NCI-H2107 treated with DMSO at 0.1 percent for 48 hours (cell line): ENCODE results near the gene ETV6.

Source experiments
- DNase-seq: peaks from one replicate; lab custom pipeline; 2025; ENCODE audit not compliant: unreplicated experiment; lab: John Stamatoyannopoulos, UW

The ETV6 gene

GRCh38 chr12:11823043-11823442, 173.6 kb downstream of the ETV6 start:
- DNase-seq: no peak

DNA sequence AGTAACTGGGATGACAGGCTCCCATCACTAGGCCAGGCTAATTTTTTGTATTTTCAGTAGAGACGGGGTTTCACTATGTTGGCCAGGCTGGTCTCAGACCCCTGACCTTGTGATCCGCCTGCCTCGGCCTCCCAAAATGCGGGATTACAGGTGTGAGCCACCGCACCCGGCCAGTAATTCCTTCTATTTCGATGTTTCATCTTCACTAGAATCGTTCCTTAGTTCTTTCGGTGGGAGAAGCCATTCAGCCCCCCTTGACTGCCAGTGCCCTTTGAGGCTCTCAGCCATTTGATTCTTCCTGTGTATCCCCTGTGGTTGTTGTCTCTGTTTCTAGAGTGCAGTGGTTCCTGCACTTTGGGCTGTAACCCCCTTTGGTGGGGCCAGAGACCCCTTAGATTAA, 174.1 kb downstream of the ETV6 start:
- DNase-seq: no peak

- DNase-seq: no peak
Measured at GRCh38 chr12:11824069-11824468, 174.6 kb downstream of the ETV6 start.

DNA sequence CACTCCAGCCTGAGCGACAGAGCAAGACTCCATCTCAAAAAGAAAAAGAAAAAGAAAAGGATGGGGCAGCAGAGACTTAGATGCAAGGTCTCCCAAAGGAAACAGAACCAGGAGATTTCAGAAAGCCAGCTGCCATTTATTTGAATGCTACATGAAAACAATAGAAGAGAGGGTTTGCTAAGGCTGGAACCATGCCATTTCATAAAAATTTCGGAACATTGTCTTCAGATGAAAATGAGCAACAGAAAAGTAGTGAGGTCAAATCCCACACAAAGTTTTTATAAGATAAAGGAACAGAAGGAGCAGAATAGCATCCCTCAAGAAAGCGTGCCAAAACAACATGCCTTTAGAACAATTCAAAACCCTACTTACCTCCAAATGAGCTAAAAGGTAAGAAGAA, 175.3 kb downstream of the ETV6 start:
- no peak for DNase-seq

- DNase-seq: no peak
Measured at GRCh38 chr12:11825278-11825677, 175.8 kb downstream of the ETV6 start.

- DNase-seq: no peak
Measured at GRCh38 chr12:11826574-11826973, 177.1 kb downstream of the ETV6 start.

- DNase-seq: no peak
Measured at GRCh38 chr12:11827091-11828061, 177.9 kb downstream of the ETV6 start.

GRCh38 chr12:11829764-11830194, 180.3 kb downstream of the ETV6 start:
- no peak for DNase-seq

- DNase-seq: no peak
Measured at GRCh38 chr12:11830307-11830801, 180.9 kb downstream of the ETV6 start.

GRCh38 chr12:11832093-11832492, 182.6 kb downstream of the ETV6 start:
- no peak for DNase-seq

DNA sequence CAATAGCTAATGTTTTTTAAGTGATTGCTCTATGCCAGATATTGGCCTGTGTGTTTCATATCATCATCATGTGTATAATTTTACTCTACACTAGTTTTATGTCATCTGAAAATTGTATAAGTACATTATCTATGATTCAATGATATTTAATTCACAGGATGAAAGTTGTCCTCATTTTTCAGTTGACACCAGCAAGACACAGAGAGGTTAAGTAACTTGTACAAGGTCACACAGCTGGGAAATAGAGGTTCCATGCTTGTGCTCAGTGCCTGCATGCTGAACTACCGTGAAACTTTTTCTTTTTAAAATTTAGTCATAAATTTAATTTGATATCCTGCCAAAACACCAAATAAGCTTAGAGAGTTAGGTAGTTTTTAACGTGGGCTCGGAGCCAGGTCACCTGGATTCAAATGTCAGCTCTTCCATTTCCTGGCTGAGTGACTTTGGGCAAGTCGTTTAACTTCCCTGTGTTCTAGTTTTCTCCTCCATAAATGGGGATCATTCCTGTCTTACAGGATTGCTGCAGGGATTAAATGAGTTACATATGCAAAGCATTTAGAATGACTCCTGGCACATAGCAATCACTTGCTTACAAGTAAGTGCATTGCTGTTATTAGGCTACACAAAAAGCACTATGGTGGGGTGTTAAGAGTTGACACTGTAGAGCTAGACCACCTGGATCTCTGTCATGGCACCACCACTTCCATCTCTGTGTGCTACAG, 183.9 kb downstream of the ETV6 start:
- DNase-seq: no peak

DNA sequence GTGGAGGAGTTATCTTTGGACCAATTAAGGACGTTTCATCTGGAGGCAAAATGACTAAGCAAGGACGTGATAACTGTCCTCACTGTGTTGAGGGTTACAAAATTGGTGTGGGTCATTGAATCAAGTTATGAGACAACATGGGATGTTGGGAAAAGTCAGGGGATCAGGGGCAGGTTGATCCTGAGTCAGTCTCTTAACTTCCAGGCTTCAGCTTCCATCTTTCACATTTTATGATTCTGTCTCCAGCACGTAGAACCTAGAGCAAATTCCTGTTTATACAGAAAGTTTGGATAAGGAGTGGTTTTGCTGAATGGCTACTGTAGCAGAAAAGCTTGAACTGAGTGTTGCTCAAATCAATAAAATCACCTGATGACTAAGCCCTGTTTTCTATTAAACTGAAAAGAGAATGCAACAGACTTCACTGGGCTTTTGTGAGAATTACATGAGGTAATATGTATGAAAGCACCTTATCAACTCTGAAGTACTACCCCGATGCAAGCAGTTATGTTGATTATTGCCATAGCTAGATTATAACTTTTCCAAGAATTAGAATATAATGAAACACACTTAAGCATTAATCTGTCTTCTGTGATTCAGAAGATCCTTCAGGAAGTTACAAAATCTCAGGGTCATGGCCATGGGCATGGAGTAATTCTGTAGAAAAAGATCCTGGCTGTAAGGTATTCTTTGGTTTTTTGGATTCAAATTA, 184.8 kb downstream of the ETV6 start:
- DNase-seq: no peak

GRCh38 chr12:11834931-11835330, 185.5 kb downstream of the ETV6 start:
- no peak for DNase-seq

GRCh38 chr12:11836282-11837151, 187.0 kb downstream of the ETV6 start:
- peak; percentile 78 for DNase-seq

GRCh38 chr12:11837216-11837934, 187.9 kb downstream of the ETV6 start:
- DNase-seq: no peak

GRCh38 chr12:11838403-11838802, 188.9 kb downstream of the ETV6 start:
- no peak for DNase-seq

DNA sequence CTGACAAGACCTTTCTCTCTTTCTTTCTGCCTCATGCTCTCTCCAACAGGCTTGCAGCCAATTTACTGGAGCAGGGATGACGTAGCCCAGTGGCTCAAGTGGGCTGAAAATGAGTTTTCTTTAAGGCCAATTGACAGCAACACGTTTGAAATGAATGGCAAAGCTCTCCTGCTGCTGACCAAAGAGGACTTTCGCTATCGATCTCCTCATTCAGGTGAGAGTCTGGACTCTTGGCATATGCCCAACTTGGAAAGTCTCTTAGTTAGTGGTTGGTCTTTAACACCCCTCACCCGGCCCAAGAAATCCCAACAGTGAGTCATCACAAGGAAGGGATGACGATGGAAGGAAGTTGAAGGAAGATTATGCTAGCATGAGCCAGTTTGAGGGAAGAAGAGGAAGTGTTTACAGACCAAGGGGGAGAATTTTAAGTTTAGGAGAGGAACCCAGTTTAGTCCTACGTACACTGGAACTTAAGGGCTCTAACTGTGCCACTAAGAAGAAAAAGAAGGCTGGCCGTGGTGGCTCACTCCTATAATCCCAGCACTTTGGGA, 189.7 kb downstream of the ETV6 start:
- DNase-seq: peak; percentile 53

DNA sequence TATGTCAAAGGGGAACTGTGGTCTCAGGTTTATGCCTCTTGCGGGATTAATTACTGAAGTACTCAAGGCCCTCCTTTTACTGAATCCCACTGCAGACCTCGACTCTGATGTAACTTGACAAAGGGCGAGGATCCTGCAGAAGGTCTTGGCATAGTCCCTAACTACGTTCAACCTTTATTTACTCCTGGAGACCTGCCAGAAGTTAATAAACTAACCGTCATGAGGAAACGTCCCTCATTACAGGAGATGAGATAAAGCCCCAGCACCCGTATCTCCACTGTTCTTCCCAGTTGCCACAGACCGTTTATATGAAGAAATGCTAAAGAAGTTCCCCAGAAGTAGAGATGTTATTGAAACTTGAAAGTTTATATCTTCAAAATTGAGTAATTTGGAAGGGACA, 190.9 kb downstream of the ETV6 start:
- DNase-seq: no peak

- no peak for DNase-seq
Measured at GRCh38 chr12:11846488-11846887, 197.0 kb downstream of the ETV6 start.
